K562 (cell line): Measurements from ENCODE around the gene XPO4.

Source experiments
- CTCF ChIP-seq, 3 experiments: IDR thresholded peaks in 2 of 3; conservative IDR thresholded peaks in 1 of 3; 2 replicates each; pipeline ENCODE4 v1.5.1; 2011 to 2012; ENCODE audit warnings: low read length in 3 of 3, mild to moderate bottlenecking in 3 of 3, control low read depth in 2 of 3, improper control_type of control experiment in 1 of 3, inconsistent platforms in 1 of 3, low read depth in 1 of 3, mixed read lengths in 1 of 3, moderate library complexity in 1 of 3; ENCODE audit not compliant: insufficient read depth in 2 of 3
- EP300 ChIP-seq: IDR thresholded peaks from 2 replicates; pipeline ENCODE4 v1.6.1; 2012; ENCODE audit warnings: low read length, improper control_type of control experiment
- HNRNPK ChIP-seq: fragments of 200-400 bp; formaldehyde crosslinking; IDR thresholded peaks from one replicate; pipeline ENCODE4 v1.6.1; 2018; ENCODE audit warnings: mild to moderate bottlenecking, low read depth, low read length; ENCODE audit not compliant: poor library complexity, severe bottlenecking
- MAFK ChIP-seq: IDR thresholded peaks from 2 replicates; pipeline ENCODE4 v1.6.1; 2011; ENCODE audit warnings: low read length, improper control_type of control experiment
- POLR2B ChIP-seq: fragments of 450-650 bp; IDR thresholded peaks from 2 replicates; pipeline ENCODE4 v1.6.1; 2018; ENCODE audit warnings: low read depth; ENCODE audit not compliant: partially characterized antibody
- SAFB2 ChIP-seq: fragments of 200-400 bp; formaldehyde crosslinking; IDR thresholded peaks from 2 replicates; pipeline ENCODE4 v1.6.1; 2018; ENCODE audit warnings: borderline replicate concordance, low read length, low read depth, moderate library complexity; ENCODE audit not compliant: severe bottlenecking
- YY1 ChIP-seq, 3 experiments: IDR thresholded peaks; 2 replicates each; pipeline ENCODE4 v1.6.1; 2011; ENCODE audit warnings: low read length in 2 of 3, mild to moderate bottlenecking in 2 of 3, moderate library complexity in 2 of 3, borderline replicate concordance in 1 of 3, control low read depth in 1 of 3, low read depth in 1 of 3; ENCODE audit not compliant: insufficient read depth in 3 of 3, insufficient replicate concordance in 2 of 3, control insufficient read depth in 1 of 3, insufficient read length in 1 of 3; ENCODE audit errors: extremely low read depth in 1 of 3
- ZBTB43 ChIP-seq: sonication (generic); formaldehyde crosslinking; IDR thresholded peaks from 2 replicates; pipeline ENCODE4 v1.8.0; 2023; ENCODE audit warnings: mild to moderate bottlenecking, missing genetic modification reagents
- ZBTB9 ChIP-seq: fragments of 450-650 bp; formaldehyde crosslinking; IDR thresholded peaks from 2 replicates; pipeline ENCODE4 v1.4.0; 2020; ENCODE audit warnings: mild to moderate bottlenecking, moderate library complexity
- ZNF232 ChIP-seq: sonication (generic); formaldehyde crosslinking; IDR thresholded peaks from 2 replicates; pipeline ENCODE4 v1.8.0; 2022; ENCODE audit warnings: mild to moderate bottlenecking, missing genetic modification reagents

GRCh38 chr13:20779405-20779804 is 123.1 kb downstream of the XPO4 start:
- no peak for TF ChIP-seq CTCF (IDR thresholded peaks at IDR 0.05 in 2 of 3, conservative IDR thresholded peaks at IDR 0.05 in 1 of 3; ENCODE audit: insufficient read depth in 2 of 3, low read depth in 1 of 3, low read length in 3 of 3)
- no peak for TF ChIP-seq ZNF232 (CRISPR knock-in tag)
- no peak for TF ChIP-seq ZBTB9 (CRISPR knock-in tag)
- no peak for TF ChIP-seq MAFK
- no peak for TF ChIP-seq YY1 (IDR thresholded peaks at IDR 0.05; ENCODE audit: borderline replicate concordance in 1 of 3, control insufficient read depth in 1 of 3, extremely low read depth in 1 of 3, insufficient read depth in 3 of 3, insufficient read length in 1 of 3, insufficient replicate concordance in 2 of 3, low read depth in 1 of 3, low read length in 2 of 3)
- no peak for TF ChIP-seq ZBTB43 (CRISPR knock-in tag)
- no peak for TF ChIP-seq POLR2B
- TF ChIP-seq EP300: no peak
- no peak for TF ChIP-seq HNRNPK
- no peak for TF ChIP-seq SAFB2
